ENCODE results near the gene APOH. TPM values are rescaled to one million over a fixed set of nuclear protein-coding genes. Genes with fewer than 3 reads are reported as not detected.

Gene APOH
- not detected for total RNA-seq

GRCh38 chr17:66228887-66229782, at the start of gene APOH:
APOH (minus strand) TSS chr17:66229415; CDS start chr17:66229379, 36 bp downstream.

GRCh38 chr17:66191593-66192377, 37.4 kb downstream of the APOH start, which contains the start of gene CEP112:
CEP112 (minus strand) TSS chr17:66192133.

Small RNA genes lying within 50 kb of the gene (small RNA-seq; reads per million reads assigned to genes)
- not detected for gene RNA5SP444 (ENCODE audit: low replicate concordance)

Other genes with a start within 250 kb of the APOH start
- gene CEP112, start 37.3 kb downstream of the APOH start, total RNA-seq = 19.3 TPM
- gene PRKCA, start 73.2 kb upstream of the APOH start, total RNA-seq = 32.9 TPM

Measured in metanephros (tissue), 2 donors.